GM18505 (cell line): ENCODE data around the gene ITPR1.

Experiments used
- ATAC-seq: cut with Tn5 transposase; IDR thresholded peaks from one replicate; pipeline ENCODE4 v1.9.1; 2021; ENCODE audit not compliant: unreplicated experiment
- POLR2A ChIP-seq: IDR thresholded peaks from 4 replicates; pipeline ENCODE4 v1.6.1; 2011; ENCODE audit warnings: borderline replicate concordance; ENCODE audit not compliant: insufficient read depth, insufficient read length; ENCODE audit errors: extremely low read depth

ITPR1 gene

GRCh38 chr3:4525560-4526223 lies 32.5 kb downstream of the ITPR1 start:
- TF ChIP-seq POLR2A, result no peak
- ATAC-seq, result no peak

GRCh38 chr3:4528320-4528719 lies 35.2 kb downstream of the ITPR1 start:
- no peak for TF ChIP-seq POLR2A
- ATAC-seq, result no peak

GRCh38 chr3:4528819-4529600 lies 35.9 kb downstream of the ITPR1 start:
- no peak for ATAC-seq
- TF ChIP-seq POLR2A, result no peak

- ATAC-seq, result no peak
- no peak for TF ChIP-seq POLR2A
Observed at GRCh38 chr3:4529876-4530588, 36.9 kb downstream of the ITPR1 start.

GRCh38 chr3:4531478-4532025 lies 38.4 kb downstream of the ITPR1 start:
- no peak for ATAC-seq
- no peak for TF ChIP-seq POLR2A

GRCh38 chr3:4532535-4533112 lies 39.5 kb downstream of the ITPR1 start:
- no peak for TF ChIP-seq POLR2A
- no peak for ATAC-seq

GRCh38 chr3:4533489-4534443 lies 40.6 kb downstream of the ITPR1 start:
- no peak for ATAC-seq

GRCh38 chr3:4534906-4535305 lies 41.8 kb downstream of the ITPR1 start:
- no peak for ATAC-seq
- TF ChIP-seq POLR2A, result no peak

More at GRCh38 chr3:4533489-4534443, 40.6 kb downstream of the ITPR1 start:
- no peak for TF ChIP-seq POLR2A

- no peak for TF ChIP-seq POLR2A
- no peak for ATAC-seq
Observed at GRCh38 chr3:4536260-4536659, 43.1 kb downstream of the ITPR1 start.

- ATAC-seq, result no peak
- no peak for TF ChIP-seq POLR2A
Observed at GRCh38 chr3:4540267-4540666, 47.1 kb downstream of the ITPR1 start.

- TF ChIP-seq POLR2A, result no peak
- no peak for ATAC-seq
Observed at GRCh38 chr3:4543110-4543509, 50.0 kb downstream of the ITPR1 start.
